Neural crest cell (in vitro differentiated cells): ENCODE results near the gene ACACA. TPM values are rescaled to one million over a fixed set of nuclear protein-coding genes. Genes with fewer than 3 reads are reported as not detected.

Source experiments
- DNase-seq: peaks from one replicate; pipeline ENCODE4 v3.0.0; 2021; ENCODE audit warnings: low read depth, mixed read lengths, low spot score
- H3K27ac Mint-ChIP-seq: one replicate; pipeline ENCODE4 v1.8.0; 2021; ENCODE audit warnings: mild to moderate bottlenecking, mixed read lengths; ENCODE audit not compliant: unreplicated experiment
- H3K27me3 Mint-ChIP-seq: 2 replicates; pipeline ENCODE4 v1.8.0; 2021; ENCODE audit warnings: low read depth, mild to moderate bottlenecking, mixed read lengths
- H3K36me3 Mint-ChIP-seq: 2 replicates; pipeline ENCODE4 v1.8.0; 2021; ENCODE audit warnings: low read depth, mild to moderate bottlenecking, mixed read lengths
- H3K4me1 Mint-ChIP-seq: 2 replicates; pipeline ENCODE4 v1.8.0; 2021; ENCODE audit warnings: mixed read lengths
- H3K4me3 Mint-ChIP-seq: one replicate; pipeline ENCODE4 v1.8.0; 2021; ENCODE audit warnings: mild to moderate bottlenecking, mixed read lengths
- H3K9me3 Mint-ChIP-seq: 2 replicates; pipeline ENCODE4 v1.8.0; 2021; ENCODE audit warnings: mixed read lengths
- CTCF ChIP-seq: fragments of 200-600 bp; sonication (generic); conservative IDR thresholded peaks from 2 replicates; pipeline ENCODE4 v1.5.0; 2021; ENCODE audit warnings: antibody characterized with exemption, mild to moderate bottlenecking
- total RNA-seq: library from RNA; stranded (reverse); gene quantifications from 2 replicates; pipeline ENCODE4 v1.2.1, GENCODE V29; 2021

Gene ACACA
- total RNA-seq, 1 donor from 2014 or later, result 211 TPM

GRCh38 chr17:37231887-37232286, 174.7 kb downstream of the ACACA start:
- TF ChIP-seq CTCF, result no peak
- Mint-ChIP-seq H3K9me3 (no peaks in the 10 kb centered on the region), H3K4me3 (no peak overlapping the region), H3K27ac (no peak overlapping the region), H3K4me1 (peaks cover 14% of the 10 kb centered on the region), H3K27me3 (peaks cover 12% of the 10 kb centered on the region), H3K36me3 (peaks cover 28% of the 10 kb centered on the region)
- no peak for DNase-seq

- TF ChIP-seq CTCF, result no peak
- H3K36me3 Mint-ChIP-seq, result peaks cover 26% of the 10 kb centered on the region
- H3K27me3 Mint-ChIP-seq, result peaks cover 14% of the 10 kb centered on the region
- DNase-seq, result no peak
- H3K4me3 Mint-ChIP-seq, result no peak overlapping the region
- H3K27ac Mint-ChIP-seq, result no peak overlapping the region
- H3K9me3 Mint-ChIP-seq, result no peaks in the 10 kb centered on the region
- H3K4me1 Mint-ChIP-seq, result peaks cover 26% of the 10 kb centered on the region
Measured at GRCh38 chr17:37230633-37231032, 176.0 kb downstream of the ACACA start.

DNA sequence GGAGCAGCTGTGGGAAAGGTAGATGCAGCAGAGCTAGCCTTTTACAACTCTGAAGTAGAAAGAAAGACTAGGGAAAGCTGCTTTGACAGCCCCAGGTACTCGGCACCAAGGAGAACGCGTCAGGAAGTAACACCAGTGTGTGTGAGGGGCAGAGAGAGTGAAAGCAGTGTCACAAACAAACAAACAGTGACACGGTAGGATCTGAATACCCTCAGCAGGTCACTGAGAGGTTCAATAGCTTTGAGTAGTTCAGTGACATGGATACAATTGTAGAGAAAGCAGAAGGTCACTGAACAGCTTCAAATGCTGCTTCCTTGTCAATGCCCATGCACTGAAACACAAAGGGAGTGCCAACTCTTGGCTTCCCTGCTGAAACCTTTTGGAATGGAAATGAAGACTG, 181.2 kb downstream of the ACACA start:
- Mint-ChIP-seq H3K4me1 (peaks cover 29% of the 10 kb centered on the region), H3K27ac (peak overlapping the region; percentile 79), H3K36me3 (peaks cover 16% of the 10 kb centered on the region), H3K9me3 (no peaks in the 10 kb centered on the region), H3K4me3 (peak overlapping the region; percentile 23), H3K27me3 (peaks cover 28% of the 10 kb centered on the region)
- no peak for DNase-seq
- no peak for TF ChIP-seq CTCF

DNA sequence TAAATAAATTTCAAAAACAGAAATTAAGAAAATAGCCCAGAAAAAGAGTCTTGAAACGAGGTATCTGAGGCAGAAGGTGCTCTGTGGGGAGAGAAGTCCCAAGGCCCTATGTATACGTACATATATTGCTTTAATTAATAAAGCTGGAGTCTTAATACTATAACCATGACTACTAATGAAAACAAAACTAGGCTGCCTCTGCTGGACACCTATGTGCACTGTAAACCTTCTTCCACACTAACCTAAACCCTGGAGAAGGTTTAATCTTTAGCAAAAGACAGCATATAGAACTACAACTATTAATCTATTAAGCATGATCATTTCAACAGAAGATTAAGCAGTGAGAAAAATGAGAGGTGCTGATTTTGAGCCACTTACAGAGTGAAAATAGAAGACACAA, 184.8 kb downstream of the ACACA start:
- Mint-ChIP-seq H3K4me3 (no peak overlapping the region), H3K9me3 (no peaks in the 10 kb centered on the region), H3K27ac (no peak overlapping the region), H3K36me3 (peaks cover 13% of the 10 kb centered on the region), H3K4me1 (peaks cover 32% of the 10 kb centered on the region), H3K27me3 (peaks cover 19% of the 10 kb centered on the region)
- no peak for TF ChIP-seq CTCF
- DNase-seq, result no peak

GRCh38 chr17:37220607-37220953, 186.1 kb downstream of the ACACA start:
- peaks cover 16% of the 10 kb centered on the region for H3K27me3 Mint-ChIP-seq
- H3K4me1 Mint-ChIP-seq, result peaks cover 19% of the 10 kb centered on the region
- no peak overlapping the region for H3K27ac Mint-ChIP-seq
- DNase-seq, result no peak
- H3K9me3 Mint-ChIP-seq, result no peaks in the 10 kb centered on the region
- no peak overlapping the region for H3K4me3 Mint-ChIP-seq
- peak; percentile 58 for TF ChIP-seq CTCF
- peaks cover 20% of the 10 kb centered on the region for H3K36me3 Mint-ChIP-seq
